Endothelial cell of umbilical vein (primary cell): Measurements from ENCODE around the gene DLD. TPM values are rescaled to one million over a fixed set of nuclear protein-coding genes. Genes with fewer than 3 reads are reported as not detected.

Experiments
- BruUV-seq: library from RNA; stranded (reverse); fragments of 400-500 nt; replicated peaks from 2 replicates; lab custom pipeline; 2021; lab: Mats Ljungman, UMichigan
- CTCF ChIA-PET: fragments of 300-600, 350-600 bp; sonication (Branson Sonifier 250); formaldehyde crosslinking; loops from one replicate; lab custom pipeline; 2021; ENCODE audit warnings: antibody characterized with exemption, inconsistent platforms; lab: Charles Lee
- POLR2A ChIA-PET: fragments of 300-600, 350-600 bp; sonication (Branson Sonifier 250); formaldehyde crosslinking; loops from one replicate; lab custom pipeline; 2021; ENCODE audit warnings: antibody characterized with exemption, inconsistent platforms; lab: Charles Lee
- DNase-seq: peaks from one replicate; pipeline ENCODE4 v3.0.0-alpha.2; 2011; ENCODE audit warnings: low read depth, low spot score
- FAIRE-seq: peaks from 2 replicates; lab custom pipeline; 2011; peaks lifted over from hg19 to GRCh38; lab: Jason Lieb, UNC
- H2AFZ ChIP-seq: 2 replicates; pipeline ENCODE4 v1.6.0; 2012; ENCODE audit warnings: low read depth, low read length, control low read depth, inconsistent platforms
- H3K27ac ChIP-seq: 2 replicates; pipeline ENCODE4 v1.5.1; 2011; ENCODE audit warnings: low read depth, mild to moderate bottlenecking, control low read depth, low read length, moderate library complexity; ENCODE audit not compliant: insufficient read depth
- H3K27me3 ChIP-seq, 2 experiments: 2 replicates each; pipeline versions ENCODE4 v1.6.0 to v1.6.1; 2011; ENCODE audit warnings: low read length in 2 of 2, mixed read lengths in 1 of 2; ENCODE audit not compliant: control insufficient read depth in 2 of 2, insufficient read depth in 2 of 2
- H3K36me3 ChIP-seq, 2 experiments: 2 replicates in 1 of 2; 3 replicates in 1 of 2; pipeline ENCODE4 v1.5.1; 2011; ENCODE audit warnings: low read length in 2 of 2, mild to moderate bottlenecking in 1 of 2, moderate library complexity in 1 of 2; ENCODE audit not compliant: control insufficient read depth in 2 of 2, insufficient read depth in 2 of 2; ENCODE audit errors: extremely low read depth in 1 of 2
- H3K4me1 ChIP-seq: 3 replicates; pipeline ENCODE4 v1.5.1; 2011; ENCODE audit warnings: mild to moderate bottlenecking, low read length; ENCODE audit not compliant: control insufficient read depth, insufficient read depth; ENCODE audit errors: extremely low read depth
- H3K4me2 ChIP-seq: 2 replicates; pipeline ENCODE4 v1.6.1; 2011; ENCODE audit warnings: low read length, control low read depth, mixed read lengths; ENCODE audit not compliant: insufficient read depth
- H3K4me3 ChIP-seq, 3 experiments: fragments of 200-600 bp in 1 of 3; sonication (generic), shearing (Covaris generic) in 1 of 3; replicated peaks in 1 of 3; 2 replicates each; pipeline ENCODE4 v1.5.1; 2011 to 2016; ENCODE audit warnings: control low read depth in 3 of 3, low read length in 3 of 3, mild to moderate bottlenecking in 2 of 3, inconsistent platforms in 1 of 3, low read depth in 1 of 3, moderate library complexity in 1 of 3; ENCODE audit not compliant: insufficient read depth in 1 of 3
- H3K79me2 ChIP-seq: 2 replicates; pipeline ENCODE4 v1.6.0; 2012; ENCODE audit warnings: low read length, inconsistent platforms; ENCODE audit not compliant: control insufficient read depth, insufficient read depth
- H3K9ac ChIP-seq: replicated peaks from 2 replicates; pipeline ENCODE3; 2011; ENCODE audit warnings: low read length, control low read depth; ENCODE audit not compliant: insufficient read depth; ENCODE audit errors: extremely low read depth
- H3K9me1 ChIP-seq: replicated peaks from 3 replicates; pipeline ENCODE4 v1.6.0; 2011; ENCODE audit warnings: mild to moderate bottlenecking, low read length; ENCODE audit not compliant: control insufficient read depth, insufficient read depth; ENCODE audit errors: extremely low read depth
- H3K9me3 ChIP-seq: replicated peaks from 2 replicates; pipeline ENCODE4 v1.5.1; 2012; ENCODE audit warnings: low read length, inconsistent platforms; ENCODE audit not compliant: control insufficient read depth, insufficient read depth
- H4K20me1 ChIP-seq: replicated peaks from 2 replicates; pipeline ENCODE3; 2011; ENCODE audit warnings: mild to moderate bottlenecking, low read length; ENCODE audit not compliant: control insufficient read depth, insufficient read depth; ENCODE audit errors: extremely low read depth
- CTCF ChIP-seq, 2 donors: IDR thresholded peaks; 1 replicate in 1 of 2; 2 replicates in 1 of 2; pipeline ENCODE4 v1.5.1; 2011; ENCODE audit warnings: low read length in 2 of 2, mild to moderate bottlenecking in 2 of 2, moderate library complexity in 2 of 2, control low read depth in 1 of 2, inconsistent platforms in 1 of 2, low read depth in 1 of 2; ENCODE audit not compliant: insufficient read depth in 1 of 2; ENCODE audit errors: extremely low read depth in 1 of 2
- EZH2 ChIP-seq: IDR thresholded peaks from 2 replicates; pipeline ENCODE4 v1.6.1; 2012; ENCODE audit warnings: borderline replicate concordance, low read depth, mild to moderate bottlenecking, moderate library complexity, low read length, inconsistent platforms; ENCODE audit not compliant: severe bottlenecking
- FOS ChIP-seq: IDR thresholded peaks from 2 replicates; pipeline ENCODE4 v1.6.1; 2011; ENCODE audit warnings: mild to moderate bottlenecking, low read length, moderate library complexity, borderline replicate concordance; ENCODE audit not compliant: insufficient read depth
- GATA2 ChIP-seq: IDR thresholded peaks from 2 replicates; pipeline ENCODE4 v1.7.0; 2011; ENCODE audit warnings: low read depth, mild to moderate bottlenecking, moderate library complexity, mixed read lengths, low read length; ENCODE audit not compliant: insufficient read length, insufficient read depth
- JUN ChIP-seq: IDR thresholded peaks from 2 replicates; pipeline ENCODE4 v1.6.1; 2011; ENCODE audit warnings: borderline replicate concordance, low read depth; ENCODE audit not compliant: insufficient read length, insufficient read depth
- MAX ChIP-seq: IDR thresholded peaks from 2 replicates; pipeline ENCODE4 v1.6.1; 2011; ENCODE audit not compliant: insufficient read depth, insufficient read length
- MYC ChIP-seq: IDR thresholded peaks from one replicate; pipeline ENCODE4 v1.6.1; 2011; ENCODE audit warnings: mild to moderate bottlenecking, low read depth, low read length
- POLR2A ChIP-seq: IDR thresholded peaks from 2 replicates; pipeline ENCODE4 v1.6.1; 2012; ENCODE audit warnings: low read depth, mild to moderate bottlenecking, control low read depth, low read length
- POLR2AphosphoS5 ChIP-seq: IDR thresholded peaks from 2 replicates; pipeline ENCODE4 v1.6.1; 2012; ENCODE audit warnings: low read depth, mild to moderate bottlenecking, control low read depth, low read length, moderate library complexity; ENCODE audit not compliant: insufficient read depth
- dilution Hi-C: fragments of 300-500 bp; cut with MboI; formaldehyde crosslinking; loops from one replicate; pipeline ENCODE4 v1.15.0; 2019; ENCODE audit warnings: low sequenced_read_pairs; ENCODE audit not compliant: extremely low pct_ligation_motif_present
- intact Hi-C: fragments of 100-400 bp; cut with micrococcal nuclease; formaldehyde crosslinking; loops from one replicate; pipeline ENCODE4 v1.10.0; 2022
- polyA plus RNA-seq, 4 experiments: library from polyadenylated mRNA; depleted of rRNA in 3 of 4; stranded (reverse) in 3 of 4; unstranded in 1 of 4; fragments of >200 nt; gene quantifications; 2 replicates each; pipeline versions ENCODE4 v1.2.1 to v1.2.3, GENCODE V29; 2011 to 2012; ENCODE audit warnings: missing spikeins in 1 of 4
- total RNA-seq: library from RNA; stranded (reverse); gene quantifications from 2 replicates; pipeline ENCODE4 v1.2.3, GENCODE V29; 2021

Gene DLD
- total and polyA plus RNA-seq, 2 donors (not counting 3 experiments of a cell fraction or from before 2014, with no cell fraction given), result 61.7 to 95.0 TPM

GRCh38 chr7:107968449-107968848 is 77.5 kb downstream of the DLD start:
- no peak for DNase-seq
- TF ChIP-seq CTCF (IDR thresholded peaks at IDR 0.05; ENCODE audit: extremely low read depth in 1 of 2, insufficient read depth in 1 of 2, low read depth in 1 of 2, low read length in 2 of 2), result no peak
- no peak for TF ChIP-seq FOS
- no peak for TF ChIP-seq POLR2AphosphoS5
- no peak for TF ChIP-seq POLR2A
- no peak for TF ChIP-seq MYC
- no peak for TF ChIP-seq GATA2
- TF ChIP-seq MAX, result no peak
- no peak for TF ChIP-seq EZH2
- TF ChIP-seq JUN, result no peak
- H3K27ac ChIP-seq, result no peak overlapping the region
- H3K9me1 ChIP-seq, result no peaks in the 10 kb centered on the region
- peaks cover 51 to 57% of the 10 kb centered on the region in 2 experiments for H3K36me3 ChIP-seq
- CTCF ChIA-PET, result interaction anchor here (2.4 kb wide), 1 partner anchor 177 kb away, joined by 13 read pairs; no protein-coding TSS in a partner anchor
- no peak overlapping the region for H3K9ac ChIP-seq
- H3K27me3 ChIP-seq, result no peaks in the 10 kb centered on the region
- POLR2A ChIA-PET, result no interaction called here
- H3K79me2 ChIP-seq, result peaks cover 73% of the 10 kb centered on the region
- dilution Hi-C loops, result no loop called here
- no peak for FAIRE-seq
- H3K4me1 ChIP-seq, result peaks cover 34% of the 10 kb centered on the region
- no TSS peak for BruUV-seq
- no peak overlapping the region for H3K4me3 ChIP-seq
- H2AFZ ChIP-seq, result no peak overlapping the region
- H3K9me3 ChIP-seq, result no peaks in the 10 kb centered on the region
- H3K4me2 ChIP-seq, result no peak overlapping the region
- intact Hi-C loops, result no loop called here
- H4K20me1 ChIP-seq, result peaks cover 4% of the 10 kb centered on the region
